22Rv1 (cell line): ENCODE data around the gene RASSF5.

ENCODE experiments used
- H3K27ac ChIP-seq: fragments of 450-650 bp; 2 replicates; pipeline ENCODE4 v1.5.1; 2017
- ZFX ChIP-seq: fragments of 450-650 bp; IDR thresholded peaks from 2 replicates; pipeline ENCODE4 v1.6.1; 2017; ENCODE audit warnings: antibody characterized with exemption, borderline replicate concordance
- TF ChIP-seq, protein P1 (sequence below): fragments of 450-650 bp; IDR thresholded peaks from 2 replicates; pipeline ENCODE4 v1.5.1; 2017; ENCODE audit warnings: mild to moderate bottlenecking

The RASSF5 gene

DNA sequence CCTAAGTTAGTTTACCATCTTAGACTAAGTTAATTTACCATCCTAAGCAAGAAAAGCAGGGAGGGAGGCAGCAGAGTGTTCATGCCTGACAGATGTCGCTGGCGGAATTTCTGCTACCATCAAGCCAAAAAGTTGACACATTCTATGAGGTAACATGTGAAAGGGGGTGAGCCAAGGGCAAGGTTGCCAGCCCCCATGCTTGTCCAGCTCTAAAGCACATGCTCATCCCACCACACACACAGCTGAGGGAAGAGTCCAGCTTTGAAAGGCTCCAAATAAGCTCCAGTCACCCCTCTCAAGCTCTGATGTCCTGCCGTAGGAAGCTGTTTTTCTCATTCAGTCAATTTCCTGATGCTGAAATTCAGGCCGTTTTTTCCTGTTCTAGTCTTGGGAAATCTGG, 58.7 kb downstream of the RASSF5 start:
- TF ChIP-seq, protein P1, sequence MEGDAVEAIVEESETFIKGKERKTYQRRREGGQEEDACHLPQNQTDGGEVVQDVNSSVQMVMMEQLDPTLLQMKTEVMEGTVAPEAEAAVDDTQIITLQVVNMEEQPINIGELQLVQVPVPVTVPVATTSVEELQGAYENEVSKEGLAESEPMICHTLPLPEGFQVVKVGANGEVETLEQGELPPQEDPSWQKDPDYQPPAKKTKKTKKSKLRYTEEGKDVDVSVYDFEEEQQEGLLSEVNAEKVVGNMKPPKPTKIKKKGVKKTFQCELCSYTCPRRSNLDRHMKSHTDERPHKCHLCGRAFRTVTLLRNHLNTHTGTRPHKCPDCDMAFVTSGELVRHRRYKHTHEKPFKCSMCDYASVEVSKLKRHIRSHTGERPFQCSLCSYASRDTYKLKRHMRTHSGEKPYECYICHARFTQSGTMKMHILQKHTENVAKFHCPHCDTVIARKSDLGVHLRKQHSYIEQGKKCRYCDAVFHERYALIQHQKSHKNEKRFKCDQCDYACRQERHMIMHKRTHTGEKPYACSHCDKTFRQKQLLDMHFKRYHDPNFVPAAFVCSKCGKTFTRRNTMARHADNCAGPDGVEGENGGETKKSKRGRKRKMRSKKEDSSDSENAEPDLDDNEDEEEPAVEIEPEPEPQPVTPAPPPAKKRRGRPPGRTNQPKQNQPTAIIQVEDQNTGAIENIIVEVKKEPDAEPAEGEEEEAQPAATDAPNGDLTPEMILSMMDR: no peak
- no peak for TF ChIP-seq ZFX
- H3K27ac ChIP-seq: no peak overlapping the region

DNA sequence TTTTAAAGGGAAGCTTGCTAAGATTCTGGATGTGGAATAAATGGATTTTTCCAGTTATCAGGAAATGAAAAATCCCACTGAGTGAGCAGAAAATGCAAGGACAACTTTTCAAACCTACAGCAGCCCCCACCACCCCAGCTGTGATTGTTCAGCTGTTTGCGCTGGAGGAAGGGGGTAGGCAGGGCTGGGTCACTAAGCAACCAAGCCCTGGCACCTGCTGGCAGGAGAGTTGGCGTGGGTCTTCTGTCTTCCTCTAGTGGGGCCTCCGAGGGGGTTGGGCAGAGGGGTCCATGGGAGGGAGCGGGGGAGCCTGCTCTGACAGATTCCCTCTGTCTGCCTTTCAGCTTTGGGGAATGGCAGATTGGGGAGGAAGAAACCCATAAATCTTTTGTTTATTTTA, 59.7 kb downstream of the RASSF5 start:
- no peak overlapping the region for H3K27ac ChIP-seq
- no peak for TF ChIP-seq ZFX
- TF ChIP-seq, protein P1: no peak

DNA sequence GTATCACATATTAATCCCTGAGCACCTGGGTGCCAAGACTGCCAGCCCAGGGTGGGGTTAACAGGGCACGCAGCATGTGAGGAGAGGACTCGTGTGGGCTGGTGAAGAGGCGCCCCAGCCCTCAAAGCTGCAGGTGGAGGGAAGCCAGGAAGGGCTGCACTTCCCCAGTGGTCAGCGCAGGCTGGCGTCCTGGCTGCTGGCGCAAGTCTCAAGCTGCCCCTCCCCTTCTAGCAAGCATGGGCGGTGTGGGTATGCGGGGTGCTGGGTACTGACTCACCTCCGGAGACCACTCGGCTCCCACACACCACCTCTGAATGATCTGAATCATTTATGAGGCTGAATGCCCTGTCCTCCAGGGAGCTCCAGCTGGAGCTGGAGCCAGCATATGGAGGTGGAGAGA, 60.9 kb downstream of the RASSF5 start:
- no peak overlapping the region for H3K27ac ChIP-seq
- no peak for TF ChIP-seq ZFX
- TF ChIP-seq, protein P1: no peak

DNA sequence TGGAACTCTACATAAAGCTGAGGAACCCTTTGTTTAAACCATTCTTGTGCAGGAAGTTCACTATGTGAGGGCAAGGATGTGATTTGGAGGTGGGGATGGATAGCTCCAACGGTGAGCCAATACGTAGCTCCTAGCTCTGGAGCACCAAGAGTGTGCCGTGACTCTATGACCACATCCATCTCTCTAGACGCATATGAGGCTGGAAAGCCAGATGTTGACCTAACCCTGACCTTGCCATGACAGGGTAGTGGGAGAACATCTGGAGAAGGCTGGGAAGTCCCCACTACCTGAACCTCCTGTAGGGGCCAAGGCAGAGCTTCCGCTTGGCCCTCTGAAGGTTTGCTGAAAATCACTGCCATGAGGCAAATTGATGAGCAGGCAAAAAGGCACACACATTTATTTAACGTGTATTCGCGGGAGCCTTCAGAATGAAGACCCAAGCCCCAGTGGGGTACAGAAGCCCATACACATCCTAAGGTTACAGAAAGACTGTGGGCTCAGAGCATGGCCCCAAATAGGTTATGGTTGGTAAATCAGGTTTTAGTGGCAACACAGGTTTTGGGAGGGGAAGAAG, 61.5 kb downstream of the RASSF5 start:
- TF ChIP-seq ZFX: no peak
- TF ChIP-seq, protein P1: no peak
- H3K27ac ChIP-seq: no peak overlapping the region

DNA sequence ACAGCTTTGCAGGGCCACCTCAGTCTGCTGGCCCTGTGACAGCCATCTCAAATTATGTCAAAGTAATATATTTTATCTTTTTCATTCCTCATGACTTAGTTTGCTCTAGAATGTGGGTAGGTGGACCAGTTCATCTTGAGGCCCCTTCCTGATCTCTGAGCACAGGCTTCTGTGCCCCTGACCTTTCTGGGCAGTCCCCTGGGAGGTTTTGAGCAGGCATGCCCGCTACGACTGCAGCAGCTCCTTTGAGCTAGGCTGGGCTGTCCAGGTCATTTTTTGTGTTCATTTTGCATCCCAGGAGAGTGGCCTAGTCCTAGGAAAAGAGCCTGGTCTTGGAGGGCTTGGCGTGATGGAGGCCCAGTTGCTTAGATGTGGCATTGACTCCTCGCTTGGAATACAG, 62.2 kb downstream of the RASSF5 start:
- TF ChIP-seq, protein P1: no peak
- TF ChIP-seq ZFX: no peak
- no peak overlapping the region for H3K27ac ChIP-seq

DNA sequence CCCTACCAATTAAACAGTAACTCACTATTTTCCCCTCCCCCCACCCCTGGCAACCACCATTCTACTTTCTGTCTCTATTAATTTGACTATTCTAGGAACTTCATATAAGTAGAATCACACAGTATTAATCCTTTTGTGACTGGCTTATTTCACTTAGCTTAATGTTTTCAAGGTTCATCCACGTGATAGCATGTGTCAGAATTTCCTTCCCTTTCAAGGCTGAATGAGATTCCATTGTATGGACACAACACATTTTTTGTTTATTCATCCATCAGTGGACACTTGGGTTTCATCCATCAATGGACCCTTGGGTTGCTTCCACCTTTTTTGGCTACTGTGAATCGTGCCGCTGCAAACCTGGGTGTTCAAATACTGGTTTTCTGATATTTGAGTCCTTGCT, 63.2 kb downstream of the RASSF5 start:
- H3K27ac ChIP-seq: no peak overlapping the region
- TF ChIP-seq ZFX: no peak
- TF ChIP-seq, protein P1: no peak

DNA sequence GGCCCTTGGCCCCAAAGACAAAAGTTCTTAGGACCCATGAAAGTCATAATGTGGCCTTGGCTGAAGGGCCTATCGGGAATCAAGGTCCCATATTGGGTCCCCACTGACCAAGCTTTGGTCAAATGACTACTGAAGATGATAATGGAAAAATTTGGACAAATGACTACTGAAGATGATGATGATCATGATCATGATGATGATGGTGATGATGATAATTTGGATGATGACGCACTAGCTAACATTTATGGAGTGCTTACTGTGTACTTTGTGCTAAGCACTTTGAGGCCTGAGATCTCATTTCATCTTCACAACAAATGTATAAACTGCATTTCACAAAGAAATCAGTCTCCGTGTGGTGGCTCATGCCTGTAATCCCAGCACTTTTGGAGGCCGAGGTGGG, 65.5 kb downstream of the RASSF5 start:
- H3K27ac ChIP-seq: no peak overlapping the region
- TF ChIP-seq, protein P1: no peak
- TF ChIP-seq ZFX: no peak
